Peyer's patch (tissue), 4 donors: Measurements from ENCODE around the gene ZDHHC6. TPM values are rescaled to one million over a fixed set of nuclear protein-coding genes. Genes with fewer than 3 reads are reported as not detected.
A peak's percentile ranks its signal among the peaks of the same experiment; 100 is the strongest.

Experiments used
- DNase-seq, 3 donors: peaks; one replicate each; pipeline ENCODE4 v3.0.0-alpha.2; 2017 to 2019
- H3K27ac ChIP-seq, 4 donors: fragments of 200-600 bp; sonication (generic); one replicate each; pipeline ENCODE4 v1.5.1; 2016 to 2019
- H3K27me3 ChIP-seq, 2 donors: fragments of 200-600 bp; sonication (generic); one replicate each; pipeline ENCODE4 v1.5.1; 2019
- H3K36me3 ChIP-seq, 3 donors: fragments of 200-600 bp; sonication (generic); one replicate each; pipeline ENCODE4 v1.5.1; 2016 to 2019
- H3K4me1 ChIP-seq, 4 donors: fragments of 200-600 bp; sonication (generic); one replicate each; pipeline ENCODE4 v1.5.1; 2016 to 2019
- H3K4me3 ChIP-seq, 4 donors: fragments of 200-600 bp; sonication (generic); 1 replicate in 3 of 4; 2 replicates in 1 of 4; pipeline ENCODE4 v1.5.1; 2016 to 2019; ENCODE audit warnings: mild to moderate bottlenecking in 1 of 4
- H3K9me3 ChIP-seq, 4 donors: fragments of 200-600 bp; sonication (generic); one replicate each; pipeline ENCODE4 v1.5.1; 2016 to 2019; ENCODE audit warnings: mild to moderate bottlenecking in 1 of 4
- CTCF ChIP-seq, 6 experiments: fragments of 450-650 bp in 4 of 6; fragments of 200-600 bp in 2 of 6; sonication (generic) in 1 of 6; IDR thresholded peaks; one replicate each; pipeline ENCODE4 v1.5.1; 2017 to 2019; ENCODE audit warnings: antibody characterized with exemption in 6 of 6, mild to moderate bottlenecking in 3 of 6, moderate library complexity in 1 of 6
- POLR2A ChIP-seq, 2 donors: fragments of 450-650 bp; IDR thresholded peaks; one replicate each; pipeline ENCODE4 v1.5.1; 2017; ENCODE audit warnings: antibody characterized with exemption in 2 of 2, mild to moderate bottlenecking in 2 of 2, moderate library complexity in 2 of 2
- total RNA-seq, 4 donors: library from RNA; depleted of rRNA; stranded (reverse); fragments of >200 nt; gene quantifications; one replicate each; pipeline ENCODE4 v1.1.0, GENCODE V29; 2016

ZDHHC6 gene
- total RNA-seq, 4 donors from 2014 or later = 28.4 to 53.8 (median 38.7) TPM

GRCh38 chr10:112441520-112441919, 5.2 kb downstream of the ZDHHC6 start:
- H3K4me3 ChIP-seq = no peak overlapping the region
- peaks cover 0 to 51% (median 6%) of the 10 kb centered on the region in 3 donors for H3K36me3 ChIP-seq
- H3K27me3 ChIP-seq = no peaks in the 10 kb centered on the region
- H3K27ac ChIP-seq = peak overlapping the region in 1 of 4 donors; percentile 34
- TF ChIP-seq POLR2A (IDR thresholded peaks at IDR 0.05) (no peak), CTCF (IDR thresholded peaks at IDR 0.05) (no peak)
- no peaks in the 10 kb centered on the region for H3K9me3 ChIP-seq
- no peak for DNase-seq
- H3K4me1 ChIP-seq = peaks cover 0 to 26% (median 4%) of the 10 kb centered on the region in 4 donors

GRCh38 chr10:112438356-112438755, 8.4 kb downstream of the ZDHHC6 start:
- no peak for DNase-seq
- Histone ChIP-seq H3K36me3 (peaks cover 0 to 60% (median 6%) of the 10 kb centered on the region in 3 donors), H3K27ac (no peak overlapping the region), H3K4me1 (peaks cover 0 to 14% (median 0%) of the 10 kb centered on the region in 4 donors), H3K27me3 (no peaks in the 10 kb centered on the region), H3K9me3 (no peaks in the 10 kb centered on the region), H3K4me3 (no peak overlapping the region)
- TF ChIP-seq POLR2A (IDR thresholded peaks at IDR 0.05) = no peak
- no peak for TF ChIP-seq CTCF (IDR thresholded peaks at IDR 0.05)

- Histone ChIP-seq H3K9me3 (no peaks in the 10 kb centered on the region), H3K4me3 (no peak overlapping the region), H3K36me3 (peaks cover 0 to 74% (median 6%) of the 10 kb centered on the region in 3 donors), H3K27ac (no peak overlapping the region), H3K4me1 (peaks cover 0 to 6% (median 0%) of the 10 kb centered on the region in 4 donors), H3K27me3 (no peaks in the 10 kb centered on the region)
- DNase-seq = no peak
- TF ChIP-seq POLR2A (IDR thresholded peaks at IDR 0.05) = no peak
- TF ChIP-seq CTCF (IDR thresholded peaks at IDR 0.05) = peak in 4 of 6 experiments; percentile 52 to 71 (median 64)
Observed at GRCh38 chr10:112434988-112435619, 11.6 kb downstream of the ZDHHC6 start.

GRCh38 chr10:112433136-112433535, 13.6 kb downstream of the ZDHHC6 start:
- peaks cover 0 to 76% (median 6%) of the 10 kb centered on the region in 3 donors for H3K36me3 ChIP-seq
- peaks cover 0 to 6% (median 0%) of the 10 kb centered on the region in 4 donors for H3K4me1 ChIP-seq
- H3K27ac ChIP-seq = no peak overlapping the region
- no peaks in the 10 kb centered on the region for H3K9me3 ChIP-seq
- no peak overlapping the region for H3K4me3 ChIP-seq
- no peaks in the 10 kb centered on the region for H3K27me3 ChIP-seq
- no peak for TF ChIP-seq CTCF (IDR thresholded peaks at IDR 0.05)
- TF ChIP-seq POLR2A (IDR thresholded peaks at IDR 0.05) = no peak
- DNase-seq = no peak

GRCh38 chr10:112429654-112430230, 17.0 kb downstream of the ZDHHC6 start:
- peak in 2 of 3 donors; percentile 76 to 78 for DNase-seq
- H3K27ac ChIP-seq = peak overlapping the region in 3 of 4 donors; percentile 58 to 80 (median 66)
- no peak overlapping the region for H3K4me3 ChIP-seq
- no peaks in the 10 kb centered on the region for H3K4me1 ChIP-seq
- H3K27me3 ChIP-seq = no peaks in the 10 kb centered on the region
- H3K9me3 ChIP-seq = no peaks in the 10 kb centered on the region
- peak in 1 of 2 donors; percentile 22 for TF ChIP-seq POLR2A (IDR thresholded peaks at IDR 0.05)
- peak in 1 of 6 experiments; percentile 3 for TF ChIP-seq CTCF (IDR thresholded peaks at IDR 0.05)
- peaks cover 0 to 92% (median 0%) of the 10 kb centered on the region in 3 donors for H3K36me3 ChIP-seq
